ENCODE data around the gene USP25.
A peak's percentile ranks its signal among the peaks of the same experiment; 100 is the strongest.

- TF ChIP-seq EP300 (IDR thresholded peaks at IDR 0.05; ENCODE audit: borderline replicate concordance): peak; percentile 87
- TF ChIP-seq MAX (IDR thresholded peaks at IDR 0.05): no peak; the same call in 1 of the 2 replicates
- TF ChIP-seq FOXM1 (IDR thresholded peaks at IDR 0.05; ENCODE audit: borderline replicate concordance, low read depth): peak; percentile 65; the same call in 1 of the 2 replicates
- no peak for TF ChIP-seq TAF1 (IDR thresholded peaks at IDR 0.05; ENCODE audit: low read depth)
- no peak for TF ChIP-seq YY1 (IDR thresholded peaks at IDR 0.05; ENCODE audit: low read depth)
- peak; percentile 63; the same call in 1 of the 2 replicates for TF ChIP-seq TCF12 (IDR thresholded peaks at IDR 0.05; ENCODE audit: low read depth)
- TF ChIP-seq REST (IDR thresholded peaks at IDR 0.05; ENCODE audit: low read depth): no peak
- peak; percentile 58 for TF ChIP-seq CEBPB (IDR thresholded peaks at IDR 0.05)
- peak; percentile 17; the same call in 1 of the 2 replicates for TF ChIP-seq RAD21 (IDR thresholded peaks at IDR 0.05; ENCODE audit: low read depth)
- no peak for TF ChIP-seq EGR1 (IDR thresholded peaks at IDR 0.05)
- no peak for TF ChIP-seq CREB1 (IDR thresholded peaks at IDR 0.05; ENCODE audit: low read depth)
- TF ChIP-seq NFIC (IDR thresholded peaks at IDR 0.05): peak; percentile 58; the same call in 1 of the 2 replicates
Measured at GRCh38 chr21:15682977-15683376, 46.8 kb upstream of the USP25 start.

Data from Ishikawa (cell line).